B cell (primary cell): ENCODE data around the gene RAPGEF1.

ENCODE experiments used
- CTCF ChIP-seq: fragments of 200-600 bp; IDR thresholded peaks from one replicate; pipeline ENCODE4 v1.8.0; 2022; ENCODE audit warnings: antibody characterized with exemption, mild to moderate bottlenecking
- EZH2 ChIP-seq: IDR thresholded peaks from 2 replicates; pipeline ENCODE4 v1.6.1; 2012; ENCODE audit warnings: borderline replicate concordance, low read depth, mild to moderate bottlenecking, moderate library complexity, low read length; ENCODE audit not compliant: insufficient read depth, poor library complexity, severe bottlenecking

- no peak for TF ChIP-seq CTCF
- no peak for TF ChIP-seq EZH2
Observed at GRCh38 chr9:131723632-131724031, 16.2 kb downstream of the RAPGEF1 start.
